ENCODE results near the gene MAT2B. TPM values are rescaled to one million over a fixed set of nuclear protein-coding genes. Genes with fewer than 3 reads are reported as not detected.

Gene MAT2B
- polyA plus RNA-seq, 1 of the 3 experiments (the other 2 are of a cell fraction) = 30.1 TPM

DNA sequence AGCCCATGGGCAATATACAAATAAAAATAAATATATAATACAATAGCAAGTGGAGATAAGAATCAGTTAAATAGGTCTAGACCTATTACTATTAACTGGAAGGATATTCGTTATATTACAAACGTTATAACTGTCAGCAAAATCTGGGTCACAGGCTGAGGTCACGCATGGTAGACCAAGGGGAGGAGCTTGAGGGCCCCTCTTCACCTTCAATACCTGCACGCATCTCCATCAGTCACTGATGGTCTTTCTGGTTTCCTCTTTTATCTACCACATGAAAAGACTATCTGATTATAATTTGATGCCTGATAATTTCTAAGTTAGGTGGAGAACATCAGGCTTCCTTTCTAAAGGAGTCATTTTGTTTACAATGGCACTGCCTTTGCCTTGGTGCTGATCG, 43.2 kb downstream of the MAT2B start (continued):
- TF ChIP-seq, protein P1, sequence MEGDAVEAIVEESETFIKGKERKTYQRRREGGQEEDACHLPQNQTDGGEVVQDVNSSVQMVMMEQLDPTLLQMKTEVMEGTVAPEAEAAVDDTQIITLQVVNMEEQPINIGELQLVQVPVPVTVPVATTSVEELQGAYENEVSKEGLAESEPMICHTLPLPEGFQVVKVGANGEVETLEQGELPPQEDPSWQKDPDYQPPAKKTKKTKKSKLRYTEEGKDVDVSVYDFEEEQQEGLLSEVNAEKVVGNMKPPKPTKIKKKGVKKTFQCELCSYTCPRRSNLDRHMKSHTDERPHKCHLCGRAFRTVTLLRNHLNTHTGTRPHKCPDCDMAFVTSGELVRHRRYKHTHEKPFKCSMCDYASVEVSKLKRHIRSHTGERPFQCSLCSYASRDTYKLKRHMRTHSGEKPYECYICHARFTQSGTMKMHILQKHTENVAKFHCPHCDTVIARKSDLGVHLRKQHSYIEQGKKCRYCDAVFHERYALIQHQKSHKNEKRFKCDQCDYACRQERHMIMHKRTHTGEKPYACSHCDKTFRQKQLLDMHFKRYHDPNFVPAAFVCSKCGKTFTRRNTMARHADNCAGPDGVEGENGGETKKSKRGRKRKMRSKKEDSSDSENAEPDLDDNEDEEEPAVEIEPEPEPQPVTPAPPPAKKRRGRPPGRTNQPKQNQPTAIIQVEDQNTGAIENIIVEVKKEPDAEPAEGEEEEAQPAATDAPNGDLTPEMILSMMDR (IDR thresholded peaks at IDR 0.05) = no peak
- TF ChIP-seq, protein P2, sequence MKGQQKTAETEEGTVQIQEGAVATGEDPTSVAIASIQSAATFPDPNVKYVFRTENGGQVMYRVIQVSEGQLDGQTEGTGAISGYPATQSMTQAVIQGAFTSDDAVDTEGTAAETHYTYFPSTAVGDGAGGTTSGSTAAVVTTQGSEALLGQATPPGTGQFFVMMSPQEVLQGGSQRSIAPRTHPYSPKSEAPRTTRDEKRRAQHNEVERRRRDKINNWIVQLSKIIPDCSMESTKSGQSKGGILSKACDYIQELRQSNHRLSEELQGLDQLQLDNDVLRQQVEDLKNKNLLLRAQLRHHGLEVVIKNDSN (IDR thresholded peaks at IDR 0.05; ENCODE audit: borderline replicate concordance, low read depth) = no peak
- TF ChIP-seq, protein P3, sequence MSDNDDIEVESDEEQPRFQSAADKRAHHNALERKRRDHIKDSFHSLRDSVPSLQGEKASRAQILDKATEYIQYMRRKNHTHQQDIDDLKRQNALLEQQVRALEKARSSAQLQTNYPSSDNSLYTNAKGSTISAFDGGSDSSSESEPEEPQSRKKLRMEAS (IDR thresholded peaks at IDR 0.05; ENCODE audit: low read depth) = no peak

DNA sequence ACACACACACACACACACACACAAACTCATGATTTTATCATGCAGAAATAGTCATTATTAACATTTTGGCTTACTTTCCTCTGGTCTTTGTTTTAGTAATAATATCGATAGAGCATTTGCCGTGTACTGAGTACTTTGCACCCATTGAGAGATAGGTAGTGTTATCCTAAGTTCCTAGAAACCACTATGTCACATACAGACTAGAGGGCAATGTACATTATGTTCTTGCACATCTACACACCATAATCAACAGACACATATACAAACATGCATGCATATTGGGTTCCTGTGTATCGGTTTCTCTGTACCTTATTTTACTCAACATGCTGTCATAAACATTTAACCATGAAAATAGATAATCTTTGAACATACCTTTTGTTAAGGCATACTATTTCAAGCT, 45.7 kb downstream of the MAT2B start:
- no peaks in the 10 kb centered on the region for H3K9me3 ChIP-seq
- H2AFZ ChIP-seq (ENCODE audit: low read depth) = no peak overlapping the region
- no peak for DNase-seq
- H3K27ac ChIP-seq (ENCODE audit: low read depth in 2 of 2, low read length in 1 of 2) = no peak overlapping the region
- ChIA-PET CTCF (interaction anchor here (0.9 to 1.8 kb wide), 2 partner anchors 13 to 16 kb away, joined by 3 to 7 read pairs; no protein-coding TSS in a partner anchor), POLR2A (no interaction called here)
- no peaks in the 10 kb centered on the region for H3K79me2 ChIP-seq (ENCODE audit: insufficient read depth)
- no peaks in the 10 kb centered on the region for H4K20me1 ChIP-seq (ENCODE audit: insufficient read depth)
- H3K36me3 ChIP-seq (replicated peaks in 1 of 2; ENCODE audit: control insufficient read depth in 1 of 2, insufficient read depth in 2 of 2, low read length in 1 of 2) = no peaks in the 10 kb centered on the region
- H3F3A ChIP-seq (replicated peaks; ENCODE audit: insufficient read depth) = no peaks in the 10 kb centered on the region
- WGBS (ENCODE audit: low lambda C conversion rate) = 70% methylated on average over 3 of the region's 3 CpGs
- H3K4me3 ChIP-seq (ENCODE audit: low read depth in 2 of 2, low read length in 1 of 2) = no peak overlapping the region
- H3K27me3 ChIP-seq (ENCODE audit: insufficient read depth) = no peaks in the 10 kb centered on the region
- TF ChIP-seq NFIC (IDR thresholded peaks at IDR 0.05; ENCODE audit: borderline replicate concordance) = no peak
- no peak for TF ChIP-seq RXRA (IDR thresholded peaks at IDR 0.05; ENCODE audit: borderline replicate concordance, low read depth)
- no peak for TF ChIP-seq GATA2 (CRISPR knock-in tag; IDR thresholded peaks at IDR 0.05)
- TF ChIP-seq JUND (IDR thresholded peaks at IDR 0.05) = no peak
- TF ChIP-seq CHD2 (IDR thresholded peaks at IDR 0.05; ENCODE audit: low read length, partially characterized antibody) = no peak
- no peak for TF ChIP-seq TCF12 (IDR thresholded peaks at IDR 0.05)
- no peak for TF ChIP-seq GABPA (IDR thresholded peaks at IDR 0.05; ENCODE audit: low read depth)
- TF ChIP-seq, protein P4, sequence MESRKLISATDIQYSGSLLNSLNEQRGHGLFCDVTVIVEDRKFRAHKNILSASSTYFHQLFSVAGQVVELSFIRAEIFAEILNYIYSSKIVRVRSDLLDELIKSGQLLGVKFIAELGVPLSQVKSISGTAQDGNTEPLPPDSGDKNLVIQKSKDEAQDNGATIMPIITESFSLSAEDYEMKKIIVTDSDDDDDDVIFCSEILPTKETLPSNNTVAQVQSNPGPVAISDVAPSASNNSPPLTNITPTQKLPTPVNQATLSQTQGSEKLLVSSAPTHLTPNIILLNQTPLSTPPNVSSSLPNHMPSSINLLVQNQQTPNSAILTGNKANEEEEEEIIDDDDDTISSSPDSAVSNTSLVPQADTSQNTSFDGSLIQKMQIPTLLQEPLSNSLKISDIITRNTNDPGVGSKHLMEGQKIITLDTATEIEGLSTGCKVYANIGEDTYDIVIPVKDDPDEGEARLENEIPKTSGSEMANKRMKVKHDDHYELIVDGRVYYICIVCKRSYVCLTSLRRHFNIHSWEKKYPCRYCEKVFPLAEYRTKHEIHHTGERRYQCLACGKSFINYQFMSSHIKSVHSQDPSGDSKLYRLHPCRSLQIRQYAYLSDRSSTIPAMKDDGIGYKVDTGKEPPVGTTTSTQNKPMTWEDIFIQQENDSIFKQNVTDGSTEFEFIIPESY (IDR thresholded peaks at IDR 0.05; ENCODE audit: borderline replicate concordance, low read depth) = no peak
- TF ChIP-seq TEAD4 (IDR thresholded peaks at IDR 0.05; ENCODE audit: borderline replicate concordance, insufficient read depth) = no peak
- TF ChIP-seq ELF1 (IDR thresholded peaks at IDR 0.05) = no peak
- TF ChIP-seq FOXJ3 (CRISPR knock-in tag; IDR thresholded peaks at IDR 0.05) = no peak
- TF ChIP-seq POLR2AphosphoS5 (IDR thresholded peaks at IDR 0.05; ENCODE audit: low read depth, low read length) = no peak
- TF ChIP-seq MXI1 (IDR thresholded peaks at IDR 0.05; ENCODE audit: low read depth, low read length) = no peak
- no peak for TF ChIP-seq SIN3A (IDR thresholded peaks at IDR 0.05; ENCODE audit: borderline replicate concordance, low read depth, low read length)
- TF ChIP-seq, protein P2 (IDR thresholded peaks at IDR 0.05; ENCODE audit: borderline replicate concordance, low read depth) = no peak
- TF ChIP-seq EP300 (IDR thresholded peaks at IDR 0.05; ENCODE audit: borderline replicate concordance in 1 of 2, low read depth in 1 of 2, low read length in 1 of 2) = no peak
- TF ChIP-seq, protein P5, sequence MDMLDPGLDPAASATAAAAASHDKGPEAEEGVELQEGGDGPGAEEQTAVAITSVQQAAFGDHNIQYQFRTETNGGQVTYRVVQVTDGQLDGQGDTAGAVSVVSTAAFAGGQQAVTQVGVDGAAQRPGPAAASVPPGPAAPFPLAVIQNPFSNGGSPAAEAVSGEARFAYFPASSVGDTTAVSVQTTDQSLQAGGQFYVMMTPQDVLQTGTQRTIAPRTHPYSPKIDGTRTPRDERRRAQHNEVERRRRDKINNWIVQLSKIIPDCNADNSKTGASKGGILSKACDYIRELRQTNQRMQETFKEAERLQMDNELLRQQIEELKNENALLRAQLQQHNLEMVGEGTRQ (IDR thresholded peaks at IDR 0.05; ENCODE audit: borderline replicate concordance, low read depth, low read length) = no peak
- no peak for TF ChIP-seq NRF1 (IDR thresholded peaks at IDR 0.05; ENCODE audit: low read depth, low read length)
- no peak overlapping the region for H3K4me2 ChIP-seq
- H3K9me2 ChIP-seq = no peaks in the 10 kb centered on the region
- peaks cover 0 to 4% of the 10 kb centered on the region in 2 experiments; a peak in 1 of 4 replicates for H3K4me1 ChIP-seq (ENCODE audit: control insufficient read depth in 1 of 2, insufficient read depth in 2 of 2, low read depth in 1 of 2, low read length in 1 of 2)
- H3K9ac ChIP-seq = no peak overlapping the region

All from SK-N-SH (cell line).